ENCODE data around the gene SKIDA1.

DNA sequence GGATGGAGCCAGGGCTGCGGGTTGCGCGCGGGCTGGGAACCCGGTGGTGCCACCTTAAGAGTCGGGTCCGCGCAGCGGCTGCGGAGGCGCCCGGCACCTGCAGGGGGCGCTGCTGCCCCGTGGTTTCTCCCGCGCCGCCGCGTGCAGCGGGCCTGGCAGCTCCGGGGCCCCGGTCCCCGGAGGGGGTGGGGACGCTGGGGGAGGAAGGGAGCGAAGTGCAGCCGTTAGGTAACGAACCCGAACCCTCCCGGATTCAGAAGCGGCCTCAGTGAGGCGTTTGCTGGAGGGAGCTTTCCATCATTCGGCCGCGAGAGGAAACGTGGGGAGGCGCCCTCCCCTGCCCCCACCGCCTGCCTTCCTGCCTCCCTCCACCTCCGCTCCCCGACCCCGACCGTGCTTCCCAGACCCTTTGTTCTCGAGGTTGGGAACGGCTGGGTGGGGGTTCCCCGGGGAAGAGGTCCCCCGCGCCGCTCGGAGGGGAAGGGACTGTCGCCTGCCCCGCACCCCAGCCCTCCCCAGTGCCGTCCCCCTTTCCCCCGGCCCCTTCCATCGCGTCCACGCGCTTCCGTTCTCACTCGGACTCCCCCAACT is 29.6 kb downstream of the SKIDA1 start:
- TF ChIP-seq, protein P1, sequence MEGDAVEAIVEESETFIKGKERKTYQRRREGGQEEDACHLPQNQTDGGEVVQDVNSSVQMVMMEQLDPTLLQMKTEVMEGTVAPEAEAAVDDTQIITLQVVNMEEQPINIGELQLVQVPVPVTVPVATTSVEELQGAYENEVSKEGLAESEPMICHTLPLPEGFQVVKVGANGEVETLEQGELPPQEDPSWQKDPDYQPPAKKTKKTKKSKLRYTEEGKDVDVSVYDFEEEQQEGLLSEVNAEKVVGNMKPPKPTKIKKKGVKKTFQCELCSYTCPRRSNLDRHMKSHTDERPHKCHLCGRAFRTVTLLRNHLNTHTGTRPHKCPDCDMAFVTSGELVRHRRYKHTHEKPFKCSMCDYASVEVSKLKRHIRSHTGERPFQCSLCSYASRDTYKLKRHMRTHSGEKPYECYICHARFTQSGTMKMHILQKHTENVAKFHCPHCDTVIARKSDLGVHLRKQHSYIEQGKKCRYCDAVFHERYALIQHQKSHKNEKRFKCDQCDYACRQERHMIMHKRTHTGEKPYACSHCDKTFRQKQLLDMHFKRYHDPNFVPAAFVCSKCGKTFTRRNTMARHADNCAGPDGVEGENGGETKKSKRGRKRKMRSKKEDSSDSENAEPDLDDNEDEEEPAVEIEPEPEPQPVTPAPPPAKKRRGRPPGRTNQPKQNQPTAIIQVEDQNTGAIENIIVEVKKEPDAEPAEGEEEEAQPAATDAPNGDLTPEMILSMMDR (IDR thresholded peaks at IDR 0.05; ENCODE audit: low read length) = peak; percentile 90
- no peak for TF ChIP-seq EZH2 (IDR thresholded peaks at IDR 0.05; ENCODE audit: borderline replicate concordance, low read length)
